Islet of Langerhans (tissue), 1 donor: ENCODE measurements around the gene MICU1.
"Not testable (repeated sequence)": the region's sequence is repeated elsewhere in the genome, so short reads cannot be mapped to it uniquely, and the experiment has no call there.

Experiments
- FAIRE-seq: peaks from one replicate; lab custom pipeline; 2011; peaks lifted over from hg19 to GRCh38; lab: Jason Lieb, UNC

The MICU1 gene

DNA sequence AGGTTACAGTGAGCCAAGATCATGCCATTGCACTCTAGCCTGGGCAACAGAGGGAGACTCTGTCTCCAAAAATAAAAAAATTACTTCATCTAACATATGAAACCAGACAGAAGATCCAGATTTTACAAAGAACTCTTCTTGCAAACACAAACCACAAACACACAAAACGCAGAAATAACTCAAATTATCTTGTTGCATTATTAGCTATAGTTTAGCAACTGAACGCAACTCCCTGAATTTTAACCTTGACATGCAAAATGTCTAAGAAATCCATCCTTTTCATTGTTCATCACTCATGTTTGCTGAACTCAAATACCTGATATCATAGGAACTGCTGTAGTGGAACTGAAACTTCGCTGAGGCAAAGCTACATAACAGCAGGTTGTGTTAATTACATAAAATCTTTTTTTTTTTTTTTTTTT, 64.1 kb downstream of the MICU1 start:
- no peak for FAIRE-seq

DNA sequence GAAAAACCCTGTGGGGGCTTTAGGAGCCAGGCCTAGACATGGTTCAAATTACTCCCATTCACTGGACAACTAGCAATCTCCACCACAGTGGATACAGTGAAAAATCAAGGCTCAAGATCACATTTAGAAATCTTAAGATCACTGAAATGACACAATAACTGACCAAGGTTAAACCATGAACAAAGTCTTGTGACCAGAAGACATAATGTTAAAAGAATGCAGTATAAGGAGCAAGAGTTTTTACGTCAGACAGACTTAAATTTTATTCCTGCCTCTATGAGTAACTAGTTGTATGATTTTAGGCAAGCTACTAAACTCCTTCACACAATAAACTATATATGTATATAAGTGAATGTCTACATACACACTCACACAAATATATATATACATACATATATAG, 68.5 kb downstream of the MICU1 start:
- FAIRE-seq = no peak

DNA sequence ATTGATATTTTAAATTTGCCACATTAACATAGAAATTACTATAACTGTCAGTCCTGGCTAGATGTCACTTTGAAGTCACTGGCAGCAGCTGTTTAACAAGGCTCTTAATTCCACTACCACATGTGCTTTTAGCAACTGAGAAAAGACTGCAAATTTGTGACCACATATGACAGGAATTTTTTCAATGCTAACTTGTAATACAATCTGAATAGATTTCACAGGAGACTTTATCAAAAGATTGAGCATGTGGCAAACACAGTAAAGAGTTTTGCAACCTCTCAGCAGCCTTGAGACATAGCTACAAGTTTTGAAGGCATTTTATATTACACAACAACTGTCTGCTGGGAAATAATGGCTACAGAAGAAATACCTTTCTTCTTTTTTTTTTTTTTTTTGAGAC, 73.0 kb downstream of the MICU1 start:
- no peak for FAIRE-seq

DNA sequence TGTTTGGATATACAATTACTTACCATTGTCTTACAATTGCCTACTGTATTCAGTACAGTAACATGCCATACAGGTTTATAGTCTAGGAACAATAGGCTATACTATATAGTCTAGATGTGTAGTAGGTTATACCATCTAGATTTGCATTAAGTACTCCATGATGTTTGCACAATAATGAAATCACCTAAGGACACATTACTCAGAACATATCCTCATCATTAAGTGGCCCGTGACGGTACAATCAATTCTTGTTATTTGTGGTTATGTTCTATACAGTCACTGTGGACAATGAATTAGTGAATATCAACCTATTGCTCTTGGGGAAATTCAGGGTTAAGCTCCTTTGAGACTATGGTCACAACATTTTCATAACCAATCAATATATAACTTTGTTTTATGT, 75.6 kb downstream of the MICU1 start:
- FAIRE-seq = no peak

DNA sequence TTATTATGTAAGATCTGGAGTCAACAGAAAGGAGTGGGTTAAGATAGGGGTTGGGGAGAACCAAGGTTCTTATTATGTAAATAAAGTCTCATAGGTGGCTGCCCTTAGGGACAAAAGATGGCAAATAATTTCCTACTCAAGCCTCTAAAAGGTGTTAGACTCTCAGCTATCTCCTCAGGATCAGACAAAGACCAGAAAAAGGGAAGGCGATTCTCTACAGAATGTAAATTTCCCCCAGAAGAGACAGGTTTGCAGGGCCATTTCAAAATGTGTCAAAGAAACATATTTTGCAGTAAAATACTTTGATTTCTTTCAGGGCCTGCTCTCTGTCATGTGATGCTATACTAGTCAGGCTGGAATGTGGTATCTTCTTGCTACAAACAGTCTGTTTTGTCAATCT, 80.3 kb downstream of the MICU1 start:
- no peak for FAIRE-seq

DNA sequence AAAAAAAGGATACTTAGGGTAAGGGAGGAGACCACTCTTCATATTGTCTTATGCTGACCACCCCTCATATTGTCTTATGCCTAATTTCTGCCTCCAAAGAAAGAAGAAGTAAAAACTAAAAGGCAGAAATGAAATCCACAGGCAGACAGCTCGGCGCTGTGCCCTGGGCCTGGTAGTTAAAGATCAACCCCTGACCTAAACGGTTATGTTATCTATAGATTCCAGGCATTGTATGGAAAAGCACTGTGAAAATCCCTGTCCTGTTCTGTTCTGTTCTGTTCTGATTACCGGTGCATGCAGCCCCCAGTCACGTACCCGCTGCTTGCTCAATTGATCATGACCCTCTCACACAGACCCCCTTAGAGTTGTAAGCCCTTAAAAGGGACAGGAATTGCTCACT, 82.0 kb downstream of the MICU1 start:
- FAIRE-seq = not testable (repeated sequence)

DNA sequence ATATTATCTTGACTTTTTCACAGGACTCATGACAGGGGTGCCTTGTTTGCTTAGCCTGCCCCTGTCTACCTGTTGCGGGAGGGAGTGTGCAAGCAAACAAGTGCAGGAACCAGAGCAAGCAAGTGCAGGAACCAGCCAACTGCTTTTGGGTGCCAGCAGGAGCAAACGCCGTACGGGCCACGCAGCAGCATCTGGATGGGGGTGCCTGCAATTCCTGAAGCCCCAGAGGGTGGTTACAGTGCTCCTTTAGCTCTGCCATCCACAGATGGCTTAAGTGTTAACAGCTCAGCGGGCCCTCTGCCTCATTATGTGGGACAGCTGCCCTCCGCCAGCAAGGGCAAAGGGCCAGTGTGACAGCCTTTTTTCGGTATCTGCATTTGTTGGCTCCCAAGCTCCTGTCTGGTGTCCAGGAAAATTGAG, 83.5 kb downstream of the MICU1 start:
- no peak for FAIRE-seq

DNA sequence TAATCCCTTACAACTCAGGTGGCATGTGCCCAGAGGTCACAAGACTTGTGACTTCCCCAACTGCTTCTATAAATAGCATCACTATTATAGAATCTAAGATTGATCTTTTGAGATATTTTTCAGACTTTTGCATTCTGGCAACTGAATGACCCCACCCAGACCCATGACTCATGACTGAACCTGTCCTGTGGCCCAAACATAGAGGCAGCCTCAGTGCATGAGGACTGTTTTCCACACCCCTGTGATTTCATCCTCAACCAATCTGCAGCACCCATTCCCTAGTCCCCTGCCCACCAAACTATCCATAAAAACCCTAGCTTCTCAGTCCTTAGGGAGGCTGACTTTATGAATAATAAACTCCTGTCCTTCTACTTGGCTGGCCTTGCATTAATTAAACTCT, 84.5 kb downstream of the MICU1 start:
- no peak for FAIRE-seq

DNA sequence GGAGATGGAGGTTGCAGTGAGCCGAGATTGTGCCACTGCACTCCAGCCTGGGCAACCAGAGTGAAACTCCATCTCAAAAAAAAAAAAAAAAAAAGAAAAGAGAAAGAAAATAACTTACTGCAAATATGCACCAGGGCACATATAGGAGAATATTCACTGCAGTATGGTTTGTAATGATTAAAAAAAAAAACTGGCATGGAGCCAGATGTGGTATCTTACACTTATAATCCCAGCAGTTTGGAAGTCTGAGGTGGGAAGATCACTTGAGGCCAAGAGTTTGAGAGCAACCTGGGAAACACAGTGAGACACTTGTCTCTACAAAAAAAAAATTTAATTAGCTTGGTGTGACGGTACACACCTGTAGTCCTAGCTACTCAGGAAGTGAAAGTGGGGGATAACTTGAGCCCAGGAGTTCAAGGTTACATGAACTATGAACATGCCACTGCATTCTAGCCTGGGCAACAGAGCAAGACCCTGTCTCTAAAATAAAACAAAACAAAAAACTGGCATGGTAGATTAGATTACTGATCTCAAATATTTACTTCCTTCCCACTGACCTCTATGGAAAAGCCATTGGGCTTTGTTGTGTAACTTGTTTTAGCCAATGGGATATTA, 85.6 kb downstream of the MICU1 start:
- FAIRE-seq = no peak

DNA sequence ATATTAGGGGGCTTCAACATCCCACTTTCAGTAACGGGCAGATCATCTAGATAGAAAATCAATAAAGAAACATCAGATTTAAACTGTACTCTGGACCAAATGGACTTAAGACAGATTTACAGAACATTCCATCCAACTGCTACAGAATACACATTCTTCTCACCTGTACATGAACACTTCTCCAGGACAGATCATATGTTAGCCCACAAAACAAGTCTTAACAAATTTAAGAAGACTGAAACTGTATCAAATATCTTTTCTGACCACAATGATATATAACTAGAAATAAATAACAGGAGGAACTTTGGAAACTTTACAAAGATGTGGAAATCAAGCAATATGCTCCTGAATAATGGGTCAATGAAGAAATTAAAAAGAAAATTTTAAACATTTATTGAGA, 86.7 kb downstream of the MICU1 start:
- FAIRE-seq = no peak

DNA sequence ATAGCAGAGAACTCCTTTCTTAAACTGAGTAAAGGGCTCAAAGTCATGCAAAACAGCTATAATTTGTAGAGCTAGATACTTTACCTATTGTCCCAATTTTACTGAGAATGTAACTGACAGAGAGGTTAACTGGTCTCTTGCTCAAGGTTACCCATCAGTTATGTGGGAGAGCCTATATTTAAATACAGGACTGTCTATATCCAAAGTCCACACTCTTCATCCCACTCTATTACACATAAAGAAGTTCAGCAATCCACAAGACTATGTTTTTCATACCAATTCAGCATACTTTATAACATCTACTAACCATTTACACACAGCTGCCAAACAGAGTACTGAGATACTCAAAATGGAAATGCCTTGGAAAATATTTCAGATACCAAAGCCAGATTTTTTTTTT, 100.2 kb downstream of the MICU1 start:
- FAIRE-seq = no peak

DNA sequence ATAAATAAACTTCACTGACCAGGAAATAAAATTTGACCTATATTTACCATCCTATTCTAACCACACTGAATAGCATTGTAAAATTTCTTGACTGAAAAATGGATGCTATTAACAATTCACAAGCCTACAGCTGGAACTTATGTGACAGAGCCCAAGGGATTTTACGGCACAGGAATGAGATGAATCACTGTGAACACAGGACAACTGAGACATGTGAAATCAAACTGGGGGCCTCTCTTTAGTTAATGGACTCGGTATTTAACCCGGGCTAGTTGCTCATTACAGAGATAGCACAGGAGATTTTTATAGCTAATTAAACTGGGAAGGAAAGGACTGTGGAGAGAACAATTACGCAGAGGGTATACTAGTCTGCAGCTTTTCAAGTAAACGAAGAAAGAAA, 100.6 kb downstream of the MICU1 start:
- FAIRE-seq = peak; percentile 61

DNA sequence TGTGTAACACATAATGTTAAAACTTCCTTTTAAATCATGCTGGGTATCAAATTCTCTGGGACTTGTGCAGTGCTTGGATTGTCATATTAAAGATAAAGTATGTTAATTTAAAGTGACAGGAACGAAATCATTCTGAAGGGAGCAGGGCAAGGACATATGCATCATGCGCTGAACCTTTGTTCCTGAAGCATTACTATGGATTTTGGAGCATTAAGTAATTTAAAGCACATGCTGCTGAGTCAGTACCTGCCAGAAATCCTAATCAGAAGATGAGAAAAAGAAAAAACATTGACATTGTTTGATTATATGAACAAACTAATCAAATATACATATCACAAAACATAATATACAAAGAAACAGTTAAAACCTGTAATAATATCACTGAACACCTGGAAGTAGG, 101.4 kb downstream of the MICU1 start:
- no peak for FAIRE-seq

DNA sequence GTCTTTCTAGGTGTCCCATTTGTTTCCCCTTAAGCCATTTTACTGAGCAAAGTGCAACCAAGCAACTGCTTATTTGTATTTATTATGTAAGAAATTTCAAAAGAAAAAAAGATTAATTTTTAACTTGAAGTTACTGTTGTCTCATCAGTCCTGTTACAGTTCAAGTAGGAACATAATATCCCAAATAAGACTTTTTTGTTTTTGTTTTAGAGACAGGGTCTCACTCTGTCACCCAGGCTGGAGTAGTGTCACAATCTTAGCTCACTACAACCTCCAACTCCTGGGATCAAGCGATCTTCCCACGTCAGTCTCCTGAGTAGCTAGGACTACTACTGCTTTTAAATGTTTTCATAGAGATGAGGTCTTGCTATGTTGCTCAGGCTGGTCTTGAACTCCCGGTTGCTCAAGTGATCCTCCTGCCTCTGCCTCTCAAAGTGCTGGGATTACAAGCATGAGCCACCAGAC, 101.9 kb downstream of the MICU1 start:
- FAIRE-seq = no peak

DNA sequence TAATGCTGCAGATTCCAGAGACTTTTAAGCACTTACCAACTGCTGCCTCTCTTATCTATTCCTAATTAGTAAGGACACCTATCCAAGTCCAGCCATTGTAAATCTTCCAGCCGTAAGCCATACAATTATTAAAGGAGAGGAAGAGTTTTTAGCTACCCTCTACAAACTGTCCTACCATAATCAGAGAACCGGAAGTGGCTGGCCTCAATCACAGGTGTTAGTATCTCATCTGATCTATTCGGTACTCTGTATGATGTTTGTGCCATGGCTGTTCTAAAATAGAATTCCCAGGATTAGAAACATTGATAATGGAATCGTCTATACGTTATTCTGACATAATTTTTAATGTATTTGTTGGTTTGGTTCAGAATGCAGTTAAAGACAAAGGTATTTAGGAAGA, 102.8 kb downstream of the MICU1 start:
- no peak for FAIRE-seq

DNA sequence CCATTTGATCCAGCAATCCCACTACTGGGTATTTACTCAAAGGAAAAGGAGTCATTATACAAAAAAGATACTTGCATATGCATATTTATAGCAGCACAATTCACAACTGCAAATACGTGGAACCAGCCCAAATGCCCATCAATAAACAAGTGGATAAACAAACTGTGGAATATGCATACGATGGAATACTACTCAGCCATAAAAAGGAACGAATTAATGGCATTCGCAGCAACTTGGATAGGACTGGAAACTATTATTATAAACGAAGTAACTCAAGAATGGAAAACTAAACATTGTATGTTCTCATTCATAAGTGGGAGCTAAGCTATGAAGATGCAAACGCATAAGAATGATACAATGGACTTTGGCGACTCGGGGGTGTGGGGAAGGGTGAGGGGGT, 108.6 kb downstream of the MICU1 start:
- FAIRE-seq = no peak

DNA sequence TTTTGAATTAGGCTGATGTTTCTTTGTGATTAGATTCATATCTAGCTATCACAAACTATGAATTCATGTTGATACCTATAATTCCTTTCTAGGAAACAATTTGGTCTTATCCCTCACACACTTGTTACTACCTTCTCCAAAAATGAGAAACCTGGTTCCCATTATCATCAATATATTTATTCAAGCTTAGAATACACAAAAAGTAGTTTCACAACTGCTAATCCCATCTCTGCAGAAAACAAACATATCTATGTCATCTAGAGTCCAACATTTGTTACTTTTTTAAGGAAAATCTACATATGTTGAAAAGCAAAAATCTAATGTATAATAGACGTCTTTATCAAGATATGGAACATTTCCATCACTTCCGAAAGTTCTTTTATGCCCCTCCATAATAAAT, 110.4 kb downstream of the MICU1 start:
- no peak for FAIRE-seq

DNA sequence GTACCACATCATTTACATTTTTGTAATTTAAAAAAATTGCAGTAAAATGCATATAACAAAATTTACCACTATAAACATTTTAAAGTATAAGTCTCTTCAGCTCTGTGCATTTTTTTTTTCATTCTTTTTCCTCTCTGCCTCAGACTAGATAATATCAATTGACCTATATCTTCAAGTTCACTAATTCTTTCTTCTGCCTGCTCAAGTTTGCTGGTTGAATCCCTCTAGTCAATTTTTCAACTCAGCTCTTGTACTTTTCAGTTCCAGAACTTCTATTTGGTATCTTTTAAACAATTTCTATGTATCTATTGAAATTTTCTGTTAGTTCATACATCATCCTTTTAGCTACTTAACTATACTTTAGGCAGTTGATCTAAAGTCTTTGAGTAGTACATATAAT, 112.0 kb downstream of the MICU1 start:
- no peak for FAIRE-seq

DNA sequence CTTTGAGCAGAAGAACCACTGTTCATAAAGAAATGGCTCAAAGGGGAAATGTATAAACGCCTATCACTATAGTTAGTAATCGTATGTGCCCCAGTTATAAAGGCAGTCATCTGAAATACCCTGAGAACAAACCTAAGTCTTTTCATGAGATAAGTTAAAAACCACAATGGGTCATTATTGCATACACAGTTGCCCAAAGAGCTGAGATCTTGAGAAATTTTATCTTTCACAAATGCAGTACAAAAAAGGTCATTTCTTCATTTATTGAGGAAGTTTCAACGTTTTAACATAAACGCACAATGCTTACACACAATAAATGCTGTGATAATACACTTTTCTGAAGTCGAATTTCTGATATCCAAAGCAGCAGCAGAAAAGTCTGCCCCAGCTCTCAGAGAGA, 114.4 kb downstream of the MICU1 start:
- no peak for FAIRE-seq

DNA sequence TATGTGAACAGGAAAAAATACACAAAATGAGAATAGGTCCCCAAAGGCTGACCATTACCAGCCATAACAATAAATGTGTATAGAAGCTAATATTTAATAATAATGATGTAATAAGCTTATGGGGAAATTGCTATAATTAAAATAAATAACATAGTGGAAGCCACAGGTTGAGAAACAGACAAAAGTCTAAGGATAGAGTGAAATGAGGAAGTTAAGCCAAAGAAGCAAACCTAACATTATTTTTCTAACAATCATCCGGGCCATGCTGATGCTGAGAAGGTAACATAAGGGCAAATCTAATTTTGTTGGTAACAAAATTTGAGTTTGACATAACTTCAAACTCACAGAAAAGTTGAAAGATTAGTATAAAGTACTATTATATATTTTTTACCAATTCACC, 115.9 kb downstream of the MICU1 start:
- FAIRE-seq = no peak

DNA sequence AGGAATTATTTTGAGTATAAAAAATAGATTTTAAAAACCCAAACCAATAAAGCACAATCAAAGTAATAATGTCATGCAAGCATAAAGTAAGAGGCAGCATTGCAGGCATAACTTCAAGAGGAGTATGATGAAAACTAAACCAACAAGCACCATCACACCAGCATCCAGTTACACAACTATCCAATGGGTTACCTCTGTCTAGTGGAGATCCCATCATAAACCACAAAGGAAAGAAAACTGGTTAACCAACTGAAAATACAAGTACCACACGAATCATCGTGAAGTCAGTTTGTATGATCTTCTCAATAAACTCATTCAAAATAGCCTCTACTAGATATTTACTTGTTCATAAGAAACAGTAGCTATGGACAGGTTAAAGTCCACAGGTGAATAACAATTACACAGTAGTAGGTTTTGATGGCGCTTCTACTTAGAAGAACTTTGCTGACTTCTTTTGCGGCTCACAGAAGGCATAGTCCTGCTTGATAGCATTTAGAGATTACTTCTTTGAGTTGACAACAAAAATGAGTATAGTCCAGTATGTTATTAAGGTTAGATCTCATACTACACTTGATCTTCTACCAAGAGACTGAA, 116.6 kb downstream of the MICU1 start:
- no peak for FAIRE-seq

DNA sequence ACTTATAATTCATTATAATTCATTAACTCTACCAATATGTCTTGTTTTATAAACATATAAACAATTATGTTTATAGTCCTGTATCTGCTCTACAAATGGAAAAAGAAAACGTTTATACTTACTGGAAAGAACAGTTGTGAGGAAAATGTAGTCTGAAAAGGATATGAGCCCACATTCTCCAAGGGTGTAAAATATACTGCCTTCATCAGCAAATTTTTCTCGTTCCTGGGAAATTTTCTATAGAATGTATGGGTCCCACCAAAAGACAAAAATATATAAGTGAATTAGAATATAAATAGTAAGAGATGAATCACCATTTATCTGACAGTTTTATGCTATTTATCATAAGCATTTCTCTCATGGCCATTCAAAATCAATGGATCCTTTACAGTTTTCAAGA, 117.8 kb downstream of the MICU1 start:
- FAIRE-seq = no peak

DNA sequence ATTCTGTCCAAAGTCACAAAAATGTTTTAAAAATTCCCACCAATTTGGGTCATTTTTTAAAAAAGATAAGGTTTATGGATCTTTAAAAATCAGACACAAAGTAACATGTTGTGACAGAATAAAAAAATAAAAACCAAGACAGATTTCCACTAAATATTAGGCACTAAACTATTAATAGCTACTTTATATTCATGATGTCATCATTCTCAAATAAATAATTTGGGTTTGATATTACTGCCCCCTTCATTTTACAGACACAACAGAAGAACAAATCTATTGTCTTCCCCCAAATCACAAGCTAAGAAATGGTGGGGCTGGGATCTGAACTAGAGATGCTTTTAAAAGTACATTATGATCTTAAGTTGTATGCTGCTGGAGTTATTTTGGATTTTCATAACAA, 119.4 kb downstream of the MICU1 start:
- FAIRE-seq = no peak

DNA sequence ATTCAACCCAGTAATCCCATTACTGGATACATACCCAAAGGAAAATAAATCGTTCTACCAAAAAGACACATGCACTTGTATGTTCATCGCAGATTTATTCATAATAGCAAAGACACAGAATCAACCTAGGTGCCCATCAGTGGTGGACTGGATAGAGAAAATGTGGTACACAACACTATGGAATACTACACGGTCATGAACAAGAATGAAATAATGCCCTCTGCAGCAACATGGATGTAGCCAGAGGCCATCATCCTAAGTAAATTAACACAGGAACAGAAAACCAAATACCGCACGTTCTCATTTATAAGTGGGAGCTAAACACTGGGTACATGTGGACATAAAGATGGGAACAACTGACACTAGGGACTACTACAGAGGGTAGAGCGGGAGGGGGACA, 120.4 kb downstream of the MICU1 start:
- no peak for FAIRE-seq
